IPS-18c (cell line): ENCODE data around the gene NPTXR.

ENCODE experiments used
- H3K4me3 ChIP-seq: 2 replicates; pipeline ENCODE4 v1.7.0; 2013; ENCODE audit warnings: low read depth, mild to moderate bottlenecking, low read length, moderate library complexity; ENCODE audit not compliant: insufficient read depth
- H3K9me3 ChIP-seq: one replicate; pipeline ENCODE4 v1.6.1; 2013; ENCODE audit warnings: mild to moderate bottlenecking, low read length, moderate library complexity; ENCODE audit not compliant: control insufficient read depth, insufficient read depth

The NPTXR gene

GRCh38 chr22:38770257-38770949 lies 73.4 kb downstream of the NPTXR start:
- Histone ChIP-seq H3K4me3 (no peak overlapping the region), H3K9me3 (no peaks in the 10 kb centered on the region)
